Upper lobe of left lung (tissue), 4 donors: Measurements from ENCODE around the gene HECA.

Experiments used
- POLR2A ChIP-seq, 4 donors: fragments of 450-650 bp; IDR thresholded peaks; one replicate each; pipeline ENCODE4 v1.5.1; 2016 to 2017; ENCODE audit warnings: antibody characterized with exemption in 4 of 4, mild to moderate bottlenecking in 2 of 4
- TF ChIP-seq, protein P1 (sequence below), 6 experiments: fragments of 450-650 bp in 4 of 6; fragments of 200-600 bp in 2 of 6; sonication (generic) in 2 of 6; IDR thresholded peaks; one replicate each; pipeline ENCODE4 v1.5.1; 2016 to 2019; ENCODE audit warnings: antibody characterized with exemption in 6 of 6

DNA sequence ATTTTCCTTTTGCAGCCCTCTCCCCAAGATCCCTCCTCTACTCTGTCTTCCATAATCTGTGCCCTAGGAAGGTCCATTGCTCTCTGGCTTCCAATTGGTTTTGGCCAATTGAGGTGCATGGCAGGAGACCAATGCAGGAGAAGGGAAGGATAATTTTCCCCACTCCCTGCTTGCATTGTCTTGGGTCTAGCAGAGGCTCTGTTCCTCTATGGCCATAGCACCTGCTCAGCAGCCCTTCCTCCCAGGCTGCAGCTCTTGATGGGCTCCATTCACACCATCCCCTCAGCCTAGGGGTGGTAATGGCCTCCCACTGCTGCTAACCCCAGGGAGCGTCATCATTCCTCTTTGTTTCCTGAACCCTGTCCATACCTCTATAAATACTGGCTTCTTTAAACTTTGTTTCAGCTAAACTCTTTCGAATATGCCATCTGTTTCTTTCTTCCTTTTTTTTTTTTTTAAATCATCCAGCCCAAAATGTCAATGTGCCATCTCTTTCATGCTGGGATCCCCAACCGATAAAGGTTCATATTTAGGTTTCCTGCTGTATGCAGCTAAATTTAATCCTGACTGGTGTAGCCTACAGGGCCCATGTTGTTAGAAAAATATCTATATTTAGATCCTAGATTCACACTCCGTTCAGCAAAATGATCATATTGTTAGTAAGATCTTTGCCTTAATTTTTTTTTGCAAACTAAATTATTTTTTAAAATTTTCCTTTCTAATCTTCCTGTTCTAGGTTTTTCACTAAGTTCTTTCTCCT is 63.8 kb downstream of the HECA start:
- TF ChIP-seq, protein P1, sequence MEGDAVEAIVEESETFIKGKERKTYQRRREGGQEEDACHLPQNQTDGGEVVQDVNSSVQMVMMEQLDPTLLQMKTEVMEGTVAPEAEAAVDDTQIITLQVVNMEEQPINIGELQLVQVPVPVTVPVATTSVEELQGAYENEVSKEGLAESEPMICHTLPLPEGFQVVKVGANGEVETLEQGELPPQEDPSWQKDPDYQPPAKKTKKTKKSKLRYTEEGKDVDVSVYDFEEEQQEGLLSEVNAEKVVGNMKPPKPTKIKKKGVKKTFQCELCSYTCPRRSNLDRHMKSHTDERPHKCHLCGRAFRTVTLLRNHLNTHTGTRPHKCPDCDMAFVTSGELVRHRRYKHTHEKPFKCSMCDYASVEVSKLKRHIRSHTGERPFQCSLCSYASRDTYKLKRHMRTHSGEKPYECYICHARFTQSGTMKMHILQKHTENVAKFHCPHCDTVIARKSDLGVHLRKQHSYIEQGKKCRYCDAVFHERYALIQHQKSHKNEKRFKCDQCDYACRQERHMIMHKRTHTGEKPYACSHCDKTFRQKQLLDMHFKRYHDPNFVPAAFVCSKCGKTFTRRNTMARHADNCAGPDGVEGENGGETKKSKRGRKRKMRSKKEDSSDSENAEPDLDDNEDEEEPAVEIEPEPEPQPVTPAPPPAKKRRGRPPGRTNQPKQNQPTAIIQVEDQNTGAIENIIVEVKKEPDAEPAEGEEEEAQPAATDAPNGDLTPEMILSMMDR (IDR thresholded peaks at IDR 0.05), result no peak
- TF ChIP-seq POLR2A (IDR thresholded peaks at IDR 0.05), result no peak
